HEK293 (cell line): ENCODE results near the gene MTG1.

ENCODE experiments used
- CTCF ChIP-seq: fragments of 450-650 bp; formaldehyde crosslinking; IDR thresholded peaks from 2 replicates; pipeline ENCODE4 v1.5.1; 2016; ENCODE audit warnings: missing biosample characterization, missing genetic modification characterization
- REPIN1 ChIP-seq: fragments of 450-650 bp; formaldehyde crosslinking; IDR thresholded peaks from 2 replicates; pipeline ENCODE4 v1.5.1; 2017; ENCODE audit warnings: missing biosample characterization, missing genetic modification characterization, low read depth

GRCh38 chr10:133439517-133440461, 45.8 kb downstream of the MTG1 start:
- TF ChIP-seq REPIN1 (tag by site-specific recombination) (no peak), CTCF (tag by site-specific recombination) (no peak)
